Esophagus muscularis mucosa (tissue), 4 donors: Measurements from ENCODE around the gene RBBP4. TPM values are rescaled to one million over a fixed set of nuclear protein-coding genes. Genes with fewer than 3 reads are reported as not detected.

Experiments
- DNase-seq: peaks from one replicate; pipeline ENCODE4 v3.0.0-alpha.2; 2017; ENCODE audit errors: extremely low spot score
- H3K27ac ChIP-seq, 4 donors: fragments of 200-600 bp; sonication (generic); replicated peaks in 1 of 4; 1 replicate in 3 of 4; 2 replicates in 1 of 4; pipeline ENCODE4 v1.5.1; 2016 to 2019; ENCODE audit warnings: mild to moderate bottlenecking in 1 of 4
- H3K27me3 ChIP-seq, 4 donors: fragments of 200-600 bp; sonication (generic); one replicate each; pipeline versions ENCODE4 v1.5.1 to v1.6.0; 2016 to 2019
- H3K36me3 ChIP-seq, 4 donors: fragments of 200-600 bp; sonication (generic); one replicate each; pipeline ENCODE4 v1.5.1; 2016 to 2019
- H3K4me1 ChIP-seq, 4 donors: fragments of 200-600 bp; sonication (generic); one replicate each; pipeline ENCODE4 v1.5.1; 2016 to 2019
- H3K4me3 ChIP-seq, 4 donors: fragments of 200-600 bp; sonication (generic); 1 replicate in 2 of 4; 2 replicates in 2 of 4; pipeline ENCODE4 v1.5.1; 2016 to 2019; ENCODE audit warnings: mild to moderate bottlenecking in 4 of 4, moderate library complexity in 1 of 4
- H3K9me3 ChIP-seq, 4 donors: fragments of 200-600 bp; sonication (generic); 1 replicate in 3 of 4; 2 replicates in 1 of 4; pipeline ENCODE4 v1.5.1; 2016 to 2019
- EP300 ChIP-seq: sonication (generic); formaldehyde crosslinking; IDR thresholded peaks from one replicate; pipeline ENCODE4 v1.6.1; 2017; ENCODE audit warnings: antibody characterized with exemption
- POLR2A ChIP-seq: fragments of 450-650 bp; IDR thresholded peaks from one replicate; pipeline ENCODE4 v1.6.1; 2017; ENCODE audit warnings: antibody characterized with exemption, moderate library complexity, mild to moderate bottlenecking, low read depth
- POLR2AphosphoS5 ChIP-seq, 2 donors: sonication (generic); formaldehyde crosslinking; IDR thresholded peaks; one replicate each; pipeline ENCODE4 v1.6.1; 2017; ENCODE audit warnings: antibody characterized with exemption in 2 of 2
- WGBS: methylation state at CpG from one replicate; pipeline ENCODE4 v1.1.5; 2018; 5-methylcytosine and 5-hydroxymethylcytosine counted together
- intact Hi-C: fragments of 100-400 bp; cut with DNase I; formaldehyde crosslinking; loops from one replicate; pipeline ENCODE4 v1.15.1; 2023
- small RNA-seq, 3 donors: library from RNA; depleted of rRNA; stranded (forward); fragments of <200 nt; gene quantifications; one replicate each; pipeline ENCODE3, GENCODE V24; 2016
- total RNA-seq, 4 donors: library from RNA; depleted of rRNA; stranded (reverse); fragments of >200 nt; gene quantifications; one replicate each; pipeline versions ENCODE4 v1.1.0 to v1.2.1, GENCODE V29; 2016
- TF ChIP-seq, protein P1 (sequence below), 3 experiments: fragments of 200-600 bp in 2 of 3; fragments of 450-650 bp in 1 of 3; sonication (generic) in 2 of 3; IDR thresholded peaks; one replicate each; pipeline ENCODE4 v1.5.1; 2017 to 2019; ENCODE audit warnings: antibody characterized with exemption in 3 of 3, mild to moderate bottlenecking in 2 of 3, moderate library complexity in 1 of 3

The RBBP4 gene
- total RNA-seq, 4 donors from 2014 or later = 83.0 to 98.8 (median 92.2) TPM

DNA sequence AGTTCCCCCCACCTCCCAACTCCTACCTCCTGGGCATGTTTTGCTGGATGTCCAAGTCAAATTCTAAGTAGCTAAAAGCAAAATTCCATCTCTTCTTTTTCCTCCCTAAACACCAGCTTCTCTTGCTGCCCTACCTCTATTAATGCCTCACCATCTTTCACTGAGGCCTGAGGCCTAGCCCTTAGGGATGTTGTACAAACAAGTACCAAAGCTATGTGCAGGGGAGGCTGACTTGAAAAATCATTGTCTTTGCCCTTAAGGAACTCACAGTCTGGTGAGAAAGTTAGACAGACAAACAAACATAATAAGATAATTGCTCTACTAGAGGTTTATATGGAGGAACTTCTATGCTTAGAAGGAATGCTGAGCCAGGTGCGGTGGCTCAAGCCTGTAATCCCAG lies 76.9 kb downstream of the RBBP4 start:
- WGBS = 100% methylated on average over 1 of the region's 1 CpG
- H3K27me3 ChIP-seq = no peaks in the 10 kb centered on the region
- peaks cover 14% of the 10 kb centered on the region in 4 donors for H3K4me1 ChIP-seq
- TF ChIP-seq, protein P1, sequence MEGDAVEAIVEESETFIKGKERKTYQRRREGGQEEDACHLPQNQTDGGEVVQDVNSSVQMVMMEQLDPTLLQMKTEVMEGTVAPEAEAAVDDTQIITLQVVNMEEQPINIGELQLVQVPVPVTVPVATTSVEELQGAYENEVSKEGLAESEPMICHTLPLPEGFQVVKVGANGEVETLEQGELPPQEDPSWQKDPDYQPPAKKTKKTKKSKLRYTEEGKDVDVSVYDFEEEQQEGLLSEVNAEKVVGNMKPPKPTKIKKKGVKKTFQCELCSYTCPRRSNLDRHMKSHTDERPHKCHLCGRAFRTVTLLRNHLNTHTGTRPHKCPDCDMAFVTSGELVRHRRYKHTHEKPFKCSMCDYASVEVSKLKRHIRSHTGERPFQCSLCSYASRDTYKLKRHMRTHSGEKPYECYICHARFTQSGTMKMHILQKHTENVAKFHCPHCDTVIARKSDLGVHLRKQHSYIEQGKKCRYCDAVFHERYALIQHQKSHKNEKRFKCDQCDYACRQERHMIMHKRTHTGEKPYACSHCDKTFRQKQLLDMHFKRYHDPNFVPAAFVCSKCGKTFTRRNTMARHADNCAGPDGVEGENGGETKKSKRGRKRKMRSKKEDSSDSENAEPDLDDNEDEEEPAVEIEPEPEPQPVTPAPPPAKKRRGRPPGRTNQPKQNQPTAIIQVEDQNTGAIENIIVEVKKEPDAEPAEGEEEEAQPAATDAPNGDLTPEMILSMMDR (IDR thresholded peaks at IDR 0.05) = no peak
- no peaks in the 10 kb centered on the region for H3K9me3 ChIP-seq
- H3K4me3 ChIP-seq = no peak overlapping the region
- H3K36me3 ChIP-seq = no peaks in the 10 kb centered on the region
- no peak for DNase-seq
- intact Hi-C loops = no loop called here
- no peak overlapping the region for H3K27ac ChIP-seq

DNA sequence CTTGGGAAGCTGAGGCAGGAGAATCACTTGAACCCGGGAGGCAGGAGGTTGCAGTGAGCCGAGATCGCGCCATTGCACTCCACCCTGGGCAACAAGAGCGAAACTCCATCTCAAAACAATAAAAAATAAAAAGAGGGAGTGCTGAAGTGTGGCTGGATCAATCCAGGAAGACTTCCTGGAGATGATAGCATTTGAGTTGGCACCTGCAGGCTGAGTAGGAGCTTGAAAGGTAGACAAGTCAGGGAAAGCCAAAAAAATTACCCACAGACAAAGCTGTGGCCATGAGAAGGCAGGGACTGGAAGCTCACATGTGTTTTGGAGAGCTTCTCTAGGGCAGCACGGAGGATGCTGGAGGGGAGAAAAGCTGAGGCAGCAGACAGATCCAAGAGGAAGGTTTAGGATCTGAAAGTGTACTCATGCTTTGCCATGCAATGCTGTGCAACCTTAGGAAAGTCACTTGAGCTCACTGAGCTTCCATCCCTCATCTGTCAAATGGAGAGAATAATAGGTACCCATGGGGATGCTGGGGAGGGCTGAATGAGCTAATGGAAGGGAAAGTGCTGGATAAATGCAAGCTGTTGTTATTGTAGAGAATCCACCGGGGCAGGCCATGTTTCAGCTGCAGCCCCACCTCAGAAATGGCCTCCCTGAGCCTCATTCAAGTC lies 77.5 kb downstream of the RBBP4 start:
- no peak for TF ChIP-seq POLR2AphosphoS5 (IDR thresholded peaks at IDR 0.05)
- TF ChIP-seq EP300 = no peak
- Histone ChIP-seq H3K9me3 (no peaks in the 10 kb centered on the region), H3K4me3 (no peak overlapping the region), H3K27me3 (no peaks in the 10 kb centered on the region), H3K27ac (no peak overlapping the region), H3K4me1 (peaks cover 14% of the 10 kb centered on the region in 4 donors), H3K36me3 (no peaks in the 10 kb centered on the region)
- WGBS = 90% methylated on average over 7 of the region's 7 CpGs
- intact Hi-C loops = no loop called here
- DNase-seq = no peak

DNA sequence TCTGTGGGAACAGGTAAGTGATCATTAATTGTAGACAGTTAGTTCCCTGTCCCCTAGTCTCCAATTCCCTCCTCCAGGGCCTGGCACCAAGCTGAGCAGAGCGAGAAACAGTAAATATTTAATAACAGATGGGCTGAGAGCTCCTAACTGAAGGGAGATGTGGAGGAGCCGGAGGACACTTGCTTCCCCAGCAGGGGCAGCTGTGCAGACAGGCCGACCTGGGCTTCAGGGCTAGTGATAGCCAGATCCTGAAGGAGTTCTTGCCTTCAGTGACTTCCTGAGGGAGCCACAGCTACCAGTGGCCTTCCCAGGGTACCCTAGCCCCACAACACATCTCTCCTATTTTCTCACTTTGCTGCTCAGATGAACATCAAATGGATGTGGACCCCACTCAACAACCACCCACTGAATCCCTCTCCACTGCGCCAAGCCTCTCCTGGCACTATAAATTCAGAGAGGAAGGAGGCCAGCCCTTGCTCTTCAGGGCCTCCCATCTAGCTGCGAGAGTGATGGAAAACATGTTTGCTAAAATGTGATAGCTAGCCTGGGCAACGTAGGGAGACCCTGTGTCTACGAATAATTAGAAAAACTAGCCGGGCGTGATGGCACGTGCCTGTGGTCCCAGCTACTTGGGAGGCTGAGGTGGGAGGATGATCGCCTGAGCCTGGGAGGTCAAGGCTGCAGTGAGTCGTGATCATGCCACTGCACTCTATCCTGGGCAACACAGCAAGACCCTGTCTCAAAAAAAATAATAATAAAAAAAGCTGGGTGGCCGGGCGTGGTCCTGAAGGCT lies 78.4 kb downstream of the RBBP4 start:
- no peaks in the 10 kb centered on the region for H3K36me3 ChIP-seq
- DNase-seq = no peak
- intact Hi-C loops = no loop called here
- no peak for TF ChIP-seq EP300
- no peak for TF ChIP-seq POLR2A
- TF ChIP-seq, protein P1 (IDR thresholded peaks at IDR 0.05) = no peak
- TF ChIP-seq POLR2AphosphoS5 (IDR thresholded peaks at IDR 0.05) = no peak
- H3K27me3 ChIP-seq = no peaks in the 10 kb centered on the region
- no peak overlapping the region for H3K27ac ChIP-seq
- no peak overlapping the region for H3K4me3 ChIP-seq
- no peaks in the 10 kb centered on the region for H3K9me3 ChIP-seq
- peaks cover 13 to 19% (median 14%) of the 10 kb centered on the region in 4 donors for H3K4me1 ChIP-seq
- 87% methylated on average over 13 of the region's 14 CpGs for WGBS

DNA sequence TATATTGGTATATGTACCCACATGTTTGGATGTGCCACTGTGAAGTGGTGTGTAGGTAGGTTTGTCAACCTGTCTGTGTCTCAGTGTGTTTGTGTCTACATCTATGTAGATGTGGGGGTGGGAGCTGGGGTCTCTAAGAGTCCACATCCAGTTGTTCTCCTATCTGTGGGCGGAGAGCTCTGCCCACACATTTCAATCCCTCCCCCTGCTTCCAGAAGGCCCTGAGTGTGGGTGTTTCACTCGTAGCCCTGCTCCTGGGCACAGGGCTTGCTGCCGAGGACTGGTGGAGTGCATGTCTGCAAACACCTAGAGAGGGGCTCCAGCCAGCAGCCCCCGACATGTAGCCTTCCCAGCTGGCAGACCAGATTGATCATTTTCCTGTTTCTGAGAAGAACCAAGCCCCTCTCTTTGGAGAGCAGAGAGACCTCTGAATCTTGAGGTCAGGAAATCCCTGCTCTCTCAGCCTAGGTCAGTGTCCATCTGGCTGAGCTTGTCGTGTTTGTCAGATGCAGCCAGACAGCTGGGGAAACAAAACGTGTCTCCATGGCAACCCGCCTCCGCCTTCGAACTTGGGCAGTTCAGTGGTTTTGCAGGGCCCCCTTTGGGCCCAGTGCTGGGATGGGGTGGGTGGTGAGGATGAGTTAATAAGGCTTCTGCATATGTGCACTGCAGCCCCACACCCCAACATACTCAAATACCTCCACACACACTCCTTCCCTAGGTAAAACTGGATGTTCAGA lies 82.7 kb downstream of the RBBP4 start:
- TF ChIP-seq EP300 (no peak), POLR2AphosphoS5 (IDR thresholded peaks at IDR 0.05) (no peak), POLR2A (no peak)
- Histone ChIP-seq H3K36me3 (no peaks in the 10 kb centered on the region), H3K9me3 (no peaks in the 10 kb centered on the region), H3K4me1 (peaks cover 0 to 5% (median 0%) of the 10 kb centered on the region in 4 donors), H3K27ac (no peak overlapping the region), H3K4me3 (no peak overlapping the region), H3K27me3 (no peaks in the 10 kb centered on the region)
- 49% methylated on average over 7 of the region's 9 CpGs for WGBS
- intact Hi-C loops = no loop called here
- no peak for DNase-seq

Small RNA genes within 50 kb of the gene (small RNA-seq; reads per million reads assigned to genes)
- 0 reads per million in 3 donors for gene RF00019

Other genes starting within 250 kb of the RBBP4 start
- gene ZBTB8B, start 186.1 kb upstream of the RBBP4 start, total RNA-seq = under 1 TPM; under 0.01 to 0.06 (median 0.03) TPM
- gene ZBTB8A, start 111.8 kb upstream of the RBBP4 start, total RNA-seq = 10 to 100 TPM in 2 of 4 donors, 1 to 10 TPM in 2; 6.8 to 12.0 (median 10.3) TPM
- 10 to 100 TPM; 19.6 to 31.1 (median 25.8) TPM for gene ZBTB8OS, start 658 bp upstream of the RBBP4 start, total RNA-seq
- 100 to 1,000 TPM; 111 to 201 (median 153) TPM for gene SYNC, start 51.6 kb downstream of the RBBP4 start, total RNA-seq
- gene YARS1, start 166.2 kb downstream of the RBBP4 start, total RNA-seq = 10 to 100 TPM; 34.1 to 55.7 (median 38.8) TPM
- 10 to 100 TPM; 14.9 to 24.1 (median 18.6) TPM for gene S100PBP, start 166.4 kb downstream of the RBBP4 start, total RNA-seq
- 10 to 100 TPM in 2 of 4 donors, 1 to 10 TPM in 2; 5.5 to 17.0 (median 9.8) TPM for gene FNDC5, start 219.7 kb downstream of the RBBP4 start, total RNA-seq
- gene HPCA, start 235.3 kb downstream of the RBBP4 start, total RNA-seq = under 1 TPM in 1 of 4 donors, not detected in 3; 0.23 TPM